SU-DHL-6 (cell line): ENCODE data around the gene CATSPERB.

Source experiments
- H2AFZ ChIP-seq: fragments of 200-600 bp; sonication (generic); 2 replicates; pipeline ENCODE4 v1.6.1; 2014; ENCODE audit warnings: low read depth, mild to moderate bottlenecking, moderate library complexity, mixed read lengths, antibody characterized with exemption, low read length; ENCODE audit not compliant: severe bottlenecking
- H3F3A ChIP-seq: fragments of 200-600 bp; shearing (Covaris generic); 2 replicates; pipeline ENCODE4 v1.6.0; 2016; ENCODE audit warnings: antibody characterized with exemption, mild to moderate bottlenecking; ENCODE audit not compliant: insufficient read depth
- H3K27ac ChIP-seq: fragments of 200-600 bp; sonication (generic); 2 replicates; pipeline ENCODE4 v1.5.1; 2016; ENCODE audit warnings: low read depth, mild to moderate bottlenecking, low read length, moderate library complexity, mixed read lengths
- H3K27me3 ChIP-seq: fragments of 200-600 bp; sonication (generic), shearing (Covaris generic); 2 replicates; pipeline ENCODE4 v1.6.0; 2014; ENCODE audit warnings: mild to moderate bottlenecking, low read length
- H3K36me3 ChIP-seq: fragments of 200-600 bp; sonication (generic); 2 replicates; pipeline ENCODE4 v1.6.1; 2014; ENCODE audit warnings: mild to moderate bottlenecking, low read length, mixed read lengths
- H3K4me2 ChIP-seq: fragments of 300-600, 200-600 bp; shearing (Covaris generic), sonication (generic); 2 replicates; pipeline ENCODE4 v1.6.0; 2014; ENCODE audit warnings: low read length, low read depth, mild to moderate bottlenecking; ENCODE audit not compliant: poor library complexity, severe bottlenecking
- H3K4me3 ChIP-seq: fragments of 200-600 bp; sonication (generic); 2 replicates; pipeline ENCODE4 v1.5.1; 2014; ENCODE audit warnings: antibody characterized with exemption, low read length, mild to moderate bottlenecking, mixed read lengths; ENCODE audit not compliant: insufficient read depth, poor library complexity, severe bottlenecking
- H3K79me2 ChIP-seq: fragments of 200-600 bp; sonication (generic); 2 replicates; pipeline ENCODE4 v1.6.1; 2014; ENCODE audit warnings: mild to moderate bottlenecking, low read length, moderate library complexity; ENCODE audit not compliant: insufficient read depth
- H3K9ac ChIP-seq: fragments of 200-600 bp; sonication (generic); 2 replicates; pipeline ENCODE4 v1.7.0; 2014; ENCODE audit warnings: mild to moderate bottlenecking, low read length
- H3K9me2 ChIP-seq: fragments of 200-600 bp; sonication (generic); replicated peaks from 2 replicates; pipeline ENCODE4 v1.6.1; 2014; ENCODE audit warnings: low read length; ENCODE audit not compliant: insufficient read depth
- H3K9me3 ChIP-seq: fragments of 200-600 bp; sonication (generic); 2 replicates; pipeline ENCODE4 v1.6.1; 2014; ENCODE audit warnings: low read length, mixed read lengths; ENCODE audit not compliant: insufficient read depth
- H4K20me1 ChIP-seq: fragments of 200-600 bp; sonication (generic); 2 replicates; pipeline ENCODE4 v1.6.1; 2014; ENCODE audit warnings: low read depth, mild to moderate bottlenecking, antibody characterized with exemption, low read length, moderate library complexity, mixed read lengths
- CTCF ChIP-seq: fragments of 200-600 bp; sonication (generic); IDR thresholded peaks from one replicate; pipeline ENCODE4 v1.5.1; 2017; ENCODE audit warnings: antibody characterized with exemption, mild to moderate bottlenecking, low read length, moderate library complexity; ENCODE audit not compliant: insufficient read depth, poor library complexity, severe bottlenecking
- EZH2phosphoT487 ChIP-seq: fragments of 200-600 bp; sonication (generic), shearing (Covaris generic); conservative IDR thresholded peaks from 2 replicates; pipeline ENCODE4 v1.6.1; 2018; ENCODE audit warnings: mild to moderate bottlenecking, antibody characterized with exemption, low read length, moderate library complexity, mixed read lengths

Gene CATSPERB

GRCh38 chr14:91723501-91723900 lies 8.4 kb downstream of the CATSPERB start:
- no peaks in the 10 kb centered on the region for H3F3A ChIP-seq
- H3K9me3 ChIP-seq: no peaks in the 10 kb centered on the region
- H3K9ac ChIP-seq: no peak overlapping the region
- no peaks in the 10 kb centered on the region for H3K79me2 ChIP-seq
- H3K27ac ChIP-seq: no peak overlapping the region
- no peaks in the 10 kb centered on the region for H3K36me3 ChIP-seq
- no peaks in the 10 kb centered on the region for H4K20me1 ChIP-seq
- H3K4me2 ChIP-seq: no peak overlapping the region
- no peak overlapping the region for H3K4me3 ChIP-seq
- TF ChIP-seq EZH2phosphoT487: no peak
- TF ChIP-seq CTCF: no peak
- no peaks in the 10 kb centered on the region for H3K9me2 ChIP-seq
- no peaks in the 10 kb centered on the region for H3K27me3 ChIP-seq
- no peak overlapping the region for H2AFZ ChIP-seq

- Histone ChIP-seq H4K20me1 (no peaks in the 10 kb centered on the region), H3K9me2 (no peaks in the 10 kb centered on the region), H3K9ac (no peak overlapping the region), H3F3A (no peaks in the 10 kb centered on the region), H3K4me2 (no peak overlapping the region), H3K4me3 (no peak overlapping the region), H2AFZ (no peak overlapping the region), H3K27ac (no peak overlapping the region), H3K27me3 (no peaks in the 10 kb centered on the region), H3K36me3 (no peaks in the 10 kb centered on the region), H3K79me2 (no peaks in the 10 kb centered on the region), H3K9me3 (no peaks in the 10 kb centered on the region)
- TF ChIP-seq CTCF (no peak), EZH2phosphoT487 (no peak)
These were observed 9.5 kb downstream of the CATSPERB start for GRCh38 chr14:91722386-91722785.

GRCh38 chr14:91719839-91720238 lies 12.0 kb downstream of the CATSPERB start:
- no peak for TF ChIP-seq EZH2phosphoT487
- no peak for TF ChIP-seq CTCF
- H2AFZ ChIP-seq: no peak overlapping the region
- no peaks in the 10 kb centered on the region for H3K9me3 ChIP-seq

More at GRCh38 chr14:91719839-91720238, 12.0 kb downstream of the CATSPERB start:
- Histone ChIP-seq H4K20me1 (no peaks in the 10 kb centered on the region), H3K36me3 (no peaks in the 10 kb centered on the region), H3K27ac (no peak overlapping the region), H3F3A (no peaks in the 10 kb centered on the region), H3K9me2 (no peaks in the 10 kb centered on the region), H3K4me3 (no peak overlapping the region), H3K9ac (no peak overlapping the region), H3K27me3 (no peaks in the 10 kb centered on the region), H3K79me2 (no peaks in the 10 kb centered on the region), H3K4me2 (no peak overlapping the region)
